ENCODE measurements around the gene SPATA31A7.
"Not testable (repeated sequence)": the region's sequence is repeated elsewhere in the genome, so short reads cannot be mapped to it uniquely, and the experiment has no call there.

The SPATA31A7 gene

GRCh38 chr9:61189736-61190135 lies at the start of gene SPATA31A7:
SPATA31A7 (plus strand) TSS chr9:61190036; CDS start chr9:61190065, 29 bp downstream.
- DNase-seq (ENCODE audit: low read depth); H3K4me3 ChIP-seq (ENCODE audit: low read depth, low read length): not testable (repeated sequence)

GRCh38 chr9:61226438-61226837 lies 36.6 kb downstream of the SPATA31A7 start:
- not testable (repeated sequence) for H3K4me3 ChIP-seq (ENCODE audit: low read depth, low read length); DNase-seq (ENCODE audit: low read depth)

All from GM12864 (cell line).